SJSA1 (cell line): ENCODE data around the gene PLBD2. TPM values are rescaled to one million over a fixed set of nuclear protein-coding genes. Genes with fewer than 3 reads are reported as not detected.
"Not testable (repeated sequence)": the region's sequence is repeated elsewhere in the genome, so short reads cannot be mapped to it uniquely, and the experiment has no call there.

Experiments
- DNase-seq, 2 experiments: peaks; one replicate each; pipeline ENCODE4 v3.0.0-alpha.2; 2015 to 2020; ENCODE audit warnings: low spot score in 2 of 2, low read depth in 1 of 2
- H3K27ac ChIP-seq: fragments of 250-450 bp; sonication (Bioruptor Pico); 2 replicates; pipeline ENCODE4 v1.5.1; 2020; ENCODE audit warnings: mild to moderate bottlenecking, moderate library complexity
- H3K27me3 ChIP-seq: fragments of 250-450 bp; sonication (Bioruptor Pico); replicated peaks from 2 replicates; pipeline ENCODE4 v1.5.1; 2020; ENCODE audit warnings: mild to moderate bottlenecking, moderate library complexity
- H3K36me3 ChIP-seq: fragments of 250-450 bp; sonication (Bioruptor Pico); 2 replicates; pipeline ENCODE4 v1.5.1; 2020; ENCODE audit warnings: mild to moderate bottlenecking
- H3K4me1 ChIP-seq: fragments of 250-450 bp; sonication (Bioruptor Pico); replicated peaks from 2 replicates; pipeline ENCODE4 v1.6.1; 2021; ENCODE audit warnings: mild to moderate bottlenecking
- H3K4me3 ChIP-seq: fragments of 250-450 bp; sonication (Bioruptor Pico); 2 replicates; pipeline ENCODE4 v1.5.1; 2020; ENCODE audit warnings: mild to moderate bottlenecking
- H3K9me3 ChIP-seq: fragments of 250-450 bp; sonication (Bioruptor Pico); replicated peaks from 2 replicates; pipeline ENCODE4 v1.5.1; 2020; ENCODE audit warnings: mild to moderate bottlenecking
- total RNA-seq: library from RNA; depleted of rRNA; stranded (reverse); fragments of >200 nt; shearing (Covaris generic); gene quantifications from 2 replicates; pipeline ENCODE4 v1.2.3, GENCODE V29; 2014

Gene PLBD2
- total RNA-seq, 1 experiment from 2014 or later: 11.8 TPM

DNA sequence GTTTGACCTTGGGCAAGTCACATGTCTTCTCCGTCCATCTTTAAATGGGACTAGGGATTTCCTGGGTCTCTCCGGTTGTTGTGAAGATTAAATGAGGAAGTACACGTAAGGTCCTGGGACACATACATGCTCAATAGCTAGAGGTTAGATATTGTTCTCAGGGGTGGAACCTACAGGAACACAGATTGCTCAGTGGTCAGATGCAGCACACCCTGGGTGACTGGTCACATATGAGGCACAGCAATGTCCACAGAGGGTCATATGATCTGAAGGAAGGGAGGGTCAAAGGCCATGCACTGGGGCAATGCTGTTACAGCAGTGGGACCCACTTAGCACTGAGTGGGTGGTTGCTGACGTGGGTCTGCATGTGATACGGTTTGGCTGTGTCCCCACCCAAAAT lies 12.0 kb upstream of the PLBD2 start:
- no peak overlapping the region for H3K27ac ChIP-seq
- H3K4me3 ChIP-seq: no peak overlapping the region
- H3K4me1 ChIP-seq: no peaks in the 10 kb centered on the region
- no peaks in the 10 kb centered on the region for H3K36me3 ChIP-seq
- DNase-seq: no peak
- H3K9me3 ChIP-seq: no peaks in the 10 kb centered on the region
- H3K27me3 ChIP-seq: no peaks in the 10 kb centered on the region

DNA sequence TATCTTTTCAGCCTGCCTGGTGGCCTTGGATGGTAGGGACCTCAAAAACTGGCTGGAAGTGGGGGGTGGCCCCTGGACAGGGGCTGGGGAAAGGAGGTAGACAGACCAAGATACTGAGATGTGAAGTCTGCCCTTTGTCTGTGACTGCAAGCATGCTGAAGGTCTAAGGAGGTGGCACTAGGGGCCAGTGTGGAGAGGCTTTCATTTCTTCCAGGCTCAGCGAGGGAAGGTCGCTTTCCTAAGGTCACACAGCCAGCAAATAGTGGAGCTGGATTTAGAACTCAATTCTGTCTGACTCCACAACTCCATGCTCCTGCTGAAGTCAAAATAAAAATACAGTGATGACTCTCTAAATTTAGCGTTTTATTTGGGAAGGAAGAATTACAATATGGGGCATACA lies 11.3 kb upstream of the PLBD2 start:
- Histone ChIP-seq H3K27me3 (0 out of 2 replicates have a peak, but pooled peaks cover 4% of the 10 kb centered on the region), H3K4me1 (no peaks in the 10 kb centered on the region), H3K9me3 (no peaks in the 10 kb centered on the region), H3K4me3 (no peak overlapping the region), H3K36me3 (no peaks in the 10 kb centered on the region), H3K27ac (no peak overlapping the region)
- no peak for DNase-seq

GRCh38 chr12:113347892-113348291 lies 10.5 kb upstream of the PLBD2 start:
- H3K36me3 ChIP-seq: no peaks in the 10 kb centered on the region
- no peak overlapping the region for H3K4me3 ChIP-seq
- H3K9me3 ChIP-seq: no peaks in the 10 kb centered on the region
- H3K27ac ChIP-seq: no peak overlapping the region
- no peaks in the 10 kb centered on the region for H3K4me1 ChIP-seq
- DNase-seq: no peak
- 0 out of 2 replicates have a peak, but pooled peaks cover 4% of the 10 kb centered on the region for H3K27me3 ChIP-seq

DNA sequence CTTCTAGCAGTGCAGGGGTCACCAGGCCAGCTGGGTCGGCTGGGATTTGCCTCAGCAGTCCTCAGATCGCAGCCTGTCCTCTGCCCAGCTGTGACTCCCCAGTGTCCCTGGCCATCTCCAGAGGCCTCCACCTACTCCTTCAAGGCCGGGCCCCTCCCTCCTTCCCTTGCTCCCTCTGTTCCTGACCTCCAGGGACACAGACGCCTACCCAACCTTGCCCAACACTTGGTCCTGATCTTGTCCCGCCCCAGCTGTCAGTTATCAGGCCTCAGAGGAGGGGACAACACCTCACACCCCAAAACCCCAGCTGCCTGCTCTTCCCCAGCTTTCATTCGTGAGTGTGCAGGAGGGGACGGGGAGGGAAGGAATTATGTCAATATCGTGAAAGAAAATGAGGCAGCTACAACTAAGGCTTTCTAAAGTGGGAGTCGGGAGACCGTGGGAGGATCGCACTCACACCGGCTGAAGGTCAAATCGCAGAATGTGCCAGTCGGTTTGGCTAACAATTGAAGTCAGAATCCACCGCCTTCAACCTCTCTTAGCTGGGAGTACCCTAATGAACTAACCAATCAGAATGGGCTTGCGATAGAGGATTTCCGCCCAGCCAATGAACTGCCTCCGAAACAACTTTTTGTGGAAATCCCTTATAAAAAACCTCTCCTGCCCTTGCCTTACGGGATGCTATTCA lies 9.4 kb upstream of the PLBD2 start:
- no peak for DNase-seq
- 0 out of 2 replicates have a peak, but pooled peaks cover 4% of the 10 kb centered on the region for H3K27me3 ChIP-seq
- no peaks in the 10 kb centered on the region for H3K4me1 ChIP-seq
- H3K4me3 ChIP-seq: no peak overlapping the region
- H3K27ac ChIP-seq: no peak overlapping the region
- no peaks in the 10 kb centered on the region for H3K9me3 ChIP-seq
- H3K36me3 ChIP-seq: no peaks in the 10 kb centered on the region

GRCh38 chr12:113351089-113351488 lies 7.3 kb upstream of the PLBD2 start:
- DNase-seq: no peak
- 0 out of 2 replicates have a peak, but pooled peaks cover 4% of the 10 kb centered on the region for H3K27me3 ChIP-seq
- no peak overlapping the region for H3K4me3 ChIP-seq
- H3K9me3 ChIP-seq: no peaks in the 10 kb centered on the region
- no peaks in the 10 kb centered on the region for H3K4me1 ChIP-seq
- H3K36me3 ChIP-seq: no peaks in the 10 kb centered on the region
- H3K27ac ChIP-seq: no peak overlapping the region

DNA sequence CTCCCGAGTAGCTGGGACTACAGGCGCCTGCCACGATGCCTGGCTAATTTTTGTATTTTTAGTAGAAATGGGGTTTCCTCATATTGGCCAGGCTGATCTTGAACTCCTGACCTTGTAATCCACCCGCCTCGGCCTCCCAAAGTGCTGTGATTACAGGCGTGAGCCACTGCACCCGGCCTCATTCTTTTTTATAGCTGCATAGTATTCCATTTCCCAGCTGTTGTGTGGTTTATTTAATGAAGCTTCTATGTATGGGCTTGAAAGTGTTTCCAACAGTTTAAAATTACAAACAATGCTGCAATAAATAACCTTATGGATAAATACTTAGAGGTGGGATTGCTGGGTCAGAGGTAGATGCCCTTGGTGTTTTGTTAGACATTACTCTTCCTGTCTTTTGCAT lies 4.2 kb upstream of the PLBD2 start:
- not testable (repeated sequence) for H3K4me1 ChIP-seq, H3K4me3 ChIP-seq, H3K36me3 ChIP-seq, H3K9me3 ChIP-seq, DNase-seq, H3K27me3 ChIP-seq, H3K27ac ChIP-seq

DNA sequence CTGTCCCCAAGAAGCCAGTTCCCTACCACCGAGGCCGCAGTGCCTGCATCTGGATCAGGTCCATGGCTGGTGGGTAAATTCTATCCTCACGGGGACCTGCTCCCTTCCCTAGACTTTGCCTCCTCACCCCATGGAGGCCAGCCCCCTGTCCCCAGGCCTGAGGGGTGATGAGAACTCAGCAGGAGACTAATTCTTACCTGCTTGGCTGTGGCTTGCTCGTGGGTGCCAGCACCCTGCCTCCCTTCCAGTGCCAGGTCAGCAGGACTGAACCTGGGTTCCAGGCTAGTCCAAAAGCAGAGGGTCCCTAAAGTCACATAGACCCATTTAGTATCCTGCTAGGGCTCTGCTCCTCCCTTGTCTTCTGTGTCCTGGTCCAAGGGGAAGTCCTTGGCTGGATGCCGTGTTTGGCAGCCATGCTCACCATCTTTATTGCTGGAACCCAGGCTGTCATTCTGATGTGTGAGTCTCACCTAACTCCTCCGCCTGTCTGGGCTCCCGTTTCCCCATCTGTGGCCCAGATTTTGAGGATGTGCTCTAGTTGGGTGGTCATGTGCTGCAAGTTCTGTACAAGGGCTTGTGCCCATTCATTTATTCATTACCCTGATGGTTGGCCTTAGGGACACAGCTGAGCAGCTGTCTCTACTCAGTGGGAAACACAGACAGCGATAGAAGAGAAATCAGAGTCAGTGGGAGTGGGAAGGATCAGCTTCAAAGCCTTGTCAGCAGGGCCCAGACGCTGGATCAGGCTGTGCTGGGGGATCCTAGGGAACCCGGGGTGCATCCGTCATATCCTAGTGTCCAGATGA lies 949 bp downstream of the PLBD2 start:
- H3K27ac ChIP-seq: no peak overlapping the region
- H3K4me3 ChIP-seq: peak overlapping the region; percentile 92
- H3K36me3 ChIP-seq: 0 out of 2 replicates have a peak, but pooled peaks cover 3% of the 10 kb centered on the region
- DNase-seq: no peak
- no peaks in the 10 kb centered on the region for H3K9me3 ChIP-seq
- H3K4me1 ChIP-seq: peaks cover 10% of the 10 kb centered on the region
- H3K27me3 ChIP-seq: no peaks in the 10 kb centered on the region

GRCh38 chr12:113359939-113360748 lies 1.8 kb downstream of the PLBD2 start:
- H3K9me3 ChIP-seq: no peaks in the 10 kb centered on the region
- no peak for DNase-seq
- H3K27ac ChIP-seq: no peak overlapping the region
- H3K4me3 ChIP-seq: no peak overlapping the region
- no peaks in the 10 kb centered on the region for H3K27me3 ChIP-seq
- peaks cover 10% of the 10 kb centered on the region for H3K4me1 ChIP-seq
- 0 out of 2 replicates have a peak, but pooled peaks cover 3% of the 10 kb centered on the region for H3K36me3 ChIP-seq

GRCh38 chr12:113361574-113362370 lies 3.4 kb downstream of the PLBD2 start:
- no peak for DNase-seq
- Histone ChIP-seq H3K27ac (no peak overlapping the region), H3K9me3 (no peaks in the 10 kb centered on the region), H3K4me1 (peaks cover 10% of the 10 kb centered on the region), H3K36me3 (0 out of 2 replicates have a peak, but pooled peaks cover 3% of the 10 kb centered on the region), H3K4me3 (no peak overlapping the region), H3K27me3 (no peaks in the 10 kb centered on the region)

DNA sequence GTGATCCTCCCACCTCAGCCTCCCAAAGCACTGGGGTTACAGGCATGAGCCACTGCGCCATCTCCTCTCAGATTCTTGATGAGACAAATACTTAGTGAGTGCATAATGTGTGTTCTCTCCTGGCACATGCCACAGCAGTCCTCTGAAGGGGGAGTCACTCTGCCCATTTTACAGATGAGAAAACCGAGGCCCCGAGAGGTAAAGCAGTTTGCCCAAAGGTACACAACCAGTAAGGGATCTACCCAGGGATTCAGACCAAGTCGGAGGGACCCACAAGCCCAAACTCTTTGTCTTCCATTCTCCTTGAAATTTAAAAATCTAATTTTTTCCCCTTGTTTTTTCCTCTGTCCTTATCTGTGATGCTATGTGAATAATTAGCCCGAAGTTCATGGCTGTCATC lies 6.3 kb downstream of the PLBD2 start:
- Histone ChIP-seq H3K4me3 (no peak overlapping the region), H3K27ac (no peak overlapping the region), H3K9me3 (no peaks in the 10 kb centered on the region), H3K27me3 (no peaks in the 10 kb centered on the region), H3K4me1 (no peaks in the 10 kb centered on the region; the same call in 1 of the 2 replicates), H3K36me3 (no peaks in the 10 kb centered on the region)
- DNase-seq: no peak

- no peaks in the 10 kb centered on the region for H3K4me1 ChIP-seq
- H3K27ac ChIP-seq: no peak overlapping the region
- H3K4me3 ChIP-seq: no peak overlapping the region
- H3K36me3 ChIP-seq: no peaks in the 10 kb centered on the region
- no peaks in the 10 kb centered on the region for H3K9me3 ChIP-seq
- H3K27me3 ChIP-seq: no peaks in the 10 kb centered on the region
- DNase-seq: no peak
These were observed 7.4 kb downstream of the PLBD2 start for GRCh38 chr12:113365639-113366395.

GRCh38 chr12:113366827-113367226 lies 8.4 kb downstream of the PLBD2 start:
- no peaks in the 10 kb centered on the region for H3K27me3 ChIP-seq
- DNase-seq: no peak
- H3K4me1 ChIP-seq: no peaks in the 10 kb centered on the region
- no peaks in the 10 kb centered on the region for H3K9me3 ChIP-seq
- H3K36me3 ChIP-seq: no peaks in the 10 kb centered on the region
- no peak overlapping the region for H3K27ac ChIP-seq
- H3K4me3 ChIP-seq: no peak overlapping the region
